OCI-M1 (cell line): ENCODE data around the gene CDCA7L.
A peak's percentile ranks its signal among the peaks of the same experiment; 100 is the strongest.
"Not testable (repeated sequence)": the region's sequence is repeated elsewhere in the genome, so short reads cannot be mapped to it uniquely, and the experiment has no call there.

Experiments
- DNase-seq: peaks from one replicate; lab custom pipeline; 2025; lab: John Stamatoyannopoulos, UW

CDCA7L gene

DNA sequence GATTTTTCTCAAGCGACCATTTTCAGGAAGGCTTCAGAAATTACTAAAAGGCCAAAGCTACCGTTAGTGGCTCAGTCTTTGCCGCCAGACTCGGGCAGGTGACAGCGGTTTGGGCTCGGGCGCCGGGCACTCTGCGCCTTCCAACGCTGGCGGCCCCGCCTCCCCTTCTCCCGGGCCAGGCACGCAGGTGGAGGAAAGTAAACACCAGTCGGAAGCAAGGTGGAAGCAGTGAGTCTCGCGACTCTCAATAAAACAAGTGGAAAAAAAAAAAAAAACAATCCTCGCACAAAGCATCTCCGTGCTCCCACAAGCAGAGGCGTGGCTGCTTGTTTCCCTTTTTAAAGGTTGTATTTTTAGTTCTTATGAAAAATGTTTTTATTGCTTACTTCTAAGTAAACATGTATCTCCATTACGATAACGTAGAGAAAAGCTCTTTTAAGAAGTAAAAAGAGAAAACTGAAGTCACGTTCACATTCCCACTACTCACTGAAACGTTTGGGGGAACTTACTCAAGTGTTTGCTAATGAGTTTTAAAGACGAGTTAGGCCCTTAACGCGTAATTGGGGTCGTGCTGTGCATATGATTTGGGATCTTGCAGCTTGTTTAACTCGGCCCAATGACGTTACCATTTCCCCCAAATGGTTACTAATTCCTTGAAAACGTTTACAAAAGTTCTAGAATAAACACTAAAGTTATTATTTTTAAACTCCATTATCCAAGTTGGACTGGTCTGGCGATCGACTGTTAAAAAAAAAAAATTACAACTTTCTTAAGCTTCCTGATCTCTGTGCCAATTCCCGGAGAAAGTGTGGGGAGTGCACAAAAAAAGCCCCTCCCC, 864 bp downstream of the CDCA7L start:
- DNase-seq: peak; percentile 5

- DNase-seq: no peak
Measured at GRCh38 chr7:21943436-21943835, 2.3 kb downstream of the CDCA7L start.

DNA sequence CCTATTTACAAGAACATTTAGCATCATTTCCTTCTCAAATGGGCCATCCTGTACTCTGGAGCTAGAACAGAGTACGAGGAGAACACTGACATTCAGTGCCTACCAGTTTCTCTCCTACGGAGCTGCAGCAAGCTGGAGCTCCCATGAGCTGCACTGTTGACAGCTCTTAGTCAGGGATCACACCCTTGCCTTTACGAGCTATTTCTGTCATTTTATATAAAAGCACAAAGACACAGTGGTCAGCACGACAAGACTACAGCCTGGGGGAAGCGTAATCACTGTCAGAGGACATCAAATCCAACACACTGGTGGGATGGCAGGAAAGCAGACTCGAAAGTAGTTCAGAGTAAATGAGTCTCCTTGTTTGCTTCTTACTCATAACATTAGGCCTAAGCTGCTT, 2.7 kb downstream of the CDCA7L start:
- DNase-seq: no peak

GRCh38 chr7:21941611-21942141, 4.0 kb downstream of the CDCA7L start:
- peak; percentile 2 for DNase-seq

- DNase-seq: no peak
Measured at GRCh38 chr7:21939858-21940372, 5.8 kb downstream of the CDCA7L start.

- DNase-seq: no peak
Measured at GRCh38 chr7:21939136-21939857, 6.4 kb downstream of the CDCA7L start.

DNA sequence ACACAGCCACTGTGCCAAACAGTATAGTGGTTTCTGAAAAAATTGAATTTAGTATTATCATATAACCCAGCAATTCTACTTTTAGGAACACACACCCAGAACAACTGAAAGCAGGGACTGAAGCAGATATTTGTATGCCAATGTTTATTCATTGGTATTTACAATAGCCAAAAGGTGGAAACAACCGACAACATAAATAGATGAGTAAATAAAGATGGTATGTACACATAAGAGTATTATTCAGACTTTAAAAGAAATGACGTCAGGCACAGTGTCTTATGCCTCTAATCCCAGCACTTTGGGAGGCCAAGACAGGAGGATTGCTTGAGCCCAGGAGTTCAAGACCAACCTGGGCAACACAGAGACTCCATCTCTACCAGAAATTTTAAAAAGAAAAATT, 7.2 kb downstream of the CDCA7L start:
- no peak for DNase-seq

DNA sequence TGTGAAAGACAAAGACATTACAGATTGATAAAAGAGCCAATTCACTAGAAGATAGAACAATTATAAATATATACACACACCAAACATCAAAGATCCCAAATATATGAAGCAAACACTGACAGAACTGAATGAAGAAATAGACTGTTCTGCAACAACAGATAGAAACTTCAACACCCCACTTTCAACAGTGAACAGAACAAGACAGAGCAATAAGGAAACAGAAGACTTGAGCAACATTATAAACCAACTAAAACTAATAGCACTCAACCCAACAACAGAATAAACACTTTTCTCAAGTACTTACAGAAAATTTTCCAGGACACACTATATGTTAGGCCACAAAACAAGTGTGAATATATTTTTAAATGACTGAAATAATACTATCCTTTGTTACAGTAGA, 10.9 kb downstream of the CDCA7L start:
- DNase-seq: no peak

DNA sequence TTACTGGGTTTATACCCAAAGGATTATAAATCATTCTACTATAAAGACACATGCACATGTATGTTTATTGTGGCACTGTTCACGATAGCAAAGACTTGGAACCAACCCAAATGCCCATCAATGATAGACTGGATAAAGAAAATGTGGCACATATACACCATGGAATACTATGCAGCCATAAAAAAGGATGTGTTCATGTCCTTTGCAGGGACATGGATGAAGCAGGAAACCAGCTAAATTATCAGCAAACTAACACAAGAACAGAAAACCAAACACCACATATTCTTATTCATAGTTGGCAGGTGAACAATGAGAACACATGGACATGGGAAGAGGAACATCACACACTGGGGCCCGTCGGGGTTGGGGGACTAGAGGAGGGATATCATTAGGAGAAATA, 12.4 kb downstream of the CDCA7L start:
- DNase-seq: not testable (repeated sequence)

DNA sequence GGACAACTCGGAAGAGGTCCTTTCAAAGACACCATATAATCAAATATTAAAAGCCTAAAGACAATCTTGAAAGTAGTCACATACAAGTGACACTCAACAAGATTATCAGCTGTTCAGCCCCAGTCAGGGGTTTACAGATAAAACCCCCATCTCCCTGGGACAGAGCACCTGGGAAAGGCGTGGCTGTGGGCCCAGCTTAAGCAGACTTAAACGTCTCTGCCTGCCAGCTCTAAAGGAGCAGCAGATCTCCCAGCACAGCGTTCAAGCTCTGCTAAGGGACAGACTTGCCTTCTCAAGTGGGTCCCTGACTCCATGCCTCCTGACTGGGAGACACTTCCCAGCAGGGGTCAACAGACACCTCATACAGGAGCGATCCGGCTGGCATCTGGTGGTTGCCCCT, 18.0 kb downstream of the CDCA7L start:
- DNase-seq: no peak

DNA sequence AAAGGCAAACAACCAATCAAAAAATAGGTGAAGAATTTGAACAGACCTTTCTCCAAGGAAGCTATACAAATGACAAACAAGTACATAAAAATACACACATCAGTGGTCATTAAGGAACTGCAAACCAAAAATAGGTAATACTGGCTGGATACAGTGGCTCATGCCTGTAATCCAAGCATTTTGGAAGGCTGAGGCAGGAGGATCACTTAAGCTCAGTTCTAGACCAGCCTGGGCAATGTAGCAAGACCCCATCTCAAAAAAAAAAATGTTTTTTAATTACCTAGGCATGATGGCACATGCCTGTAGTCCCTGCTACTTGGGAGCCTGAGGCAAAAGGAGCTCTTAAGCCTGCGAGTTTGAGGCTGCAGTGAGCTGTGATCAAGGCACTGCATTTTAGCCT, 19.3 kb downstream of the CDCA7L start:
- no peak for DNase-seq

- no peak for DNase-seq
Measured at GRCh38 chr7:21923658-21924057, 22.0 kb downstream of the CDCA7L start.

DNA sequence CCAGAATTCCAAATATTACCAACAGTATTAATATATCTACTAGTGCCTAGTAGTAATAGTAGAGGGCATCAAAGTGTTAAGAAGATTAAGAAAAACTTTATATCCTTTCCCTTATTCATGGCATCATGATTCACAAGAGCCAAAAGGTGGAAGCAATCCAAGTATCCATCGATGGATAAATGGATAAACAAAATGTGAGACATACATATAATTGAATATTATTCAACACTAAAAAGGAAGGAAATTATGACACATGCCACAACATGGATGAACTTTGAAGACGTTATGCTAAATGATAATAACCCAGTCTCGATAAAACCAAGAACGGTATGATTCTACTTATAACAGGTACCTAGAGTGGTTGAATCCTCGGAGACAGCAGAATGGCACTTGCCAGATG, 23.1 kb downstream of the CDCA7L start:
- DNase-seq: no peak

GRCh38 chr7:21920936-21921335, 24.8 kb downstream of the CDCA7L start:
- DNase-seq: no peak

- DNase-seq: no peak
Measured at GRCh38 chr7:21918216-21918615, 27.5 kb downstream of the CDCA7L start.

DNA sequence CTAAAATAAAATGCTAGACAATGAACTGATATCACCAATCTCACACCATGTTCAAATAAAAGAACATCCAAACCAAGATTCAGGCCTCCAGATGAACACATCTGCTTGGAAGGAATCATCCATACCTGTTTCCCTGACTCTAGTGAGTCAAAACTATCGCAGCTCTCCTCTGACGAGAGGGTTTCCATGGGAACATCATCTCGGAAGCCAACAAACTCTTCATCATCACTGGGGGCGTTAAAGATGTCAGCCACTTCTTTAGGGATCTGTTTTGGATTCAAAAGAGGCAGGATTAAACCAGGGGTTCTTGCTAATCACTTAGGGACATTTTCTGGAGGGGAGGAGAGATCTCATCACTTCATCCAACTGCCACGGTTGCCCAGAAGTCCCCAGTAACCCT, 29.1 kb downstream of the CDCA7L start:
- DNase-seq: no peak

GRCh38 chr7:21916176-21916575, 29.5 kb downstream of the CDCA7L start:
- no peak for DNase-seq

DNA sequence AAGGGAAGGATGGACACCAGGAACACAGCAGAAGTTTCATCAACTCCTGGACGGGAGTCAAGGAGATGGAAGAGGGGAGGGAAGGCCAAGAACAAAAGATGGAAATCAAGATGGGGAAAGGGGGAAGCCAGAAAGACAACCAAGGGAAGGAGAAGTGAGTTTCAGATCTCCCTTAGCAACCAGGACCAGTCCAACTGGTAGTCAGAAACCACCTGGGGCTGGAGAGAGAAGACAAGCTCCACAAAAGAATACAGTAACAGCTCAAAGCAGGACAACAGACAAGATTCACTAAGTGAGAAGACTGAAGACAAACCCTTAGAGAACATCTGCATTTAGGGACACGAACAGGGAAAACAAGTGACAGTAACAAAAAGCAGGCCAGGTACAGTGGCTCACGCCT, 30.6 kb downstream of the CDCA7L start:
- no peak for DNase-seq

DNA sequence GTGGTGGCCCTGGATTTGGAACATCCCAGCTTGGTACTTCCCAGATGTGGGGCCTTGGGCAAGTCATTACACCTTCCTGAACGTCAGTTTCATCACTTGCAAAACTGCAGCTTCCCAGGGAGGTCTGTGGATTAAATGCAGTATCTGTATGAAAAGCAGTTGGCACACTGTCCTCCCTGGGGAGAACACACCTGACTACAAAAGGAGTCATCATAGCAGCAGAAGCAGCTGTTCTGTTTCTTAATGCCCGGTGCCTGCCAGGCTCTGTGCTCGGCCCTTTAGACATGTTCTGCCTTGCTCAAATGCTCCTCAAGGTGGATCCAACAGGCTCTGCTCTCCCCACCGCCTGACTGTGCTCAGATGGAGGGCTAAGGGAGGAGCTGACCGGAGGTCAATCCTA, 31.0 kb downstream of the CDCA7L start:
- DNase-seq: no peak

DNA sequence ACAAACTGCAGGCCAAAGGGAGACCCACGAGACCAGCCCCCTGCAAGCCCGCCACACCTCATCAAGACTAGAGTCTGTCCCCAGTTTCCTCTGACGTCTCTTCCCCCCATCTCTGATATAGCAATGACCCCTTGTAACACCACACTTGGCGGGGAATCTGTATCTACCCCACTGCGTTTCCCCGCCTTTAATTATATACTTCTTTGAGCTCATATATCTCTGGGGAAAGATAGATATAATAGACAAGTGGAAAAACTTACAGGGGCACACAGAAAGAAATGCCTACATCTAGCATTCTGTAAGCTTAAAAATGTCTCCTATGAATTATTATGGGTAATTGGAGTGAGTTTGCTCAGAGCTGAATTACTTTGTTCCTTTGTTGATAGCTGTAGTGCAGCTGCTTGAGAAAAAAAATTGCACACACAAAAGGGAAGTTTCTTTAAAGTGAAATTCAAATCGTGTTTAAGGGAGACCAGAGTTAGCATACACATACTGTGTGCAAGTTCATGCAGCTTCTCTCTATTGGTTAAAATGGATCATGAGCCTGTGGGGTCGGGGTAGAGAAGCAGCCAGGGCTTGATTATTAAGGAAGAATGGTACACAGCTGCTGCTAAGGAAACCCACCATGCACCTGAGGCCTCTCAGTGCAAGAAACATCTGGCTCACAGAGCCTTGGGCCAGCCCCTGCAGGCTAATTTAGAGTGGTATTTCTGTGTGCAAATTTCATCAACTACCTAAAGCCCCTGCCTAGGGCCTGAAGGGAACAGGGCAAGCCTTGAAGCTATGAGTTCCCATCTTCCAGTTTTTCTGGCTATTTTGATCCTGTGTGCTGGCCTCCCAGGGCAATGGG, 32.5 kb downstream of the CDCA7L start:
- DNase-seq: no peak

GRCh38 chr7:21912305-21912704, 33.4 kb downstream of the CDCA7L start:
- DNase-seq: no peak

DNA sequence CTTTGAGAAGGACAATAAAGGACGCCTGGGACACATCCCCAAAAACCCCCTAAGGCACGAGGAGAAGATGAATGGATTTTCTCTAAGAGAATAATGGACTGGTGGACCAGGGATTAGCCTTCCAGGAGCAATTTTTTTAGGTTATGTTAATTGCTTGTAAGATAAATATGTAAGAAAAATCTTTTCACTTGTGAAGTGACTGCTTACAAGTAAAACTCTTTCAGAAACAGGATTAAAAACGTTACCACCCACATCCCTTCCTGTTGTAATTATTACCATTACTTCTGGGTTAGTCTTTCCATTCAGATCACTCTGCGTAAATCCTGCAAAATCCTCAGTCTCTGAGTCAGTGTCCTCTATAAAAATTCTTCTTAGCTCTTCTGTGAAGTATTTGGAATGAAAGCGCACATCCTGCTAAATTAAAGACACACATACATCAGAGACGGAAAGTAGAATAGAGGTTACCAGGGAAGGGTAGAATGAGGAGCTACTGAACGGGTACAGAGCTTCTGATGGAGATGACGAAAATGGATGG, 34.3 kb downstream of the CDCA7L start:
- DNase-seq: no peak
